ENCODE measurements around the gene ANTXR1.
"Not testable (repeated sequence)": the region's sequence is repeated elsewhere in the genome, so short reads cannot be mapped to it uniquely, and the experiment has no call there.

ANTXR1 gene

DNA sequence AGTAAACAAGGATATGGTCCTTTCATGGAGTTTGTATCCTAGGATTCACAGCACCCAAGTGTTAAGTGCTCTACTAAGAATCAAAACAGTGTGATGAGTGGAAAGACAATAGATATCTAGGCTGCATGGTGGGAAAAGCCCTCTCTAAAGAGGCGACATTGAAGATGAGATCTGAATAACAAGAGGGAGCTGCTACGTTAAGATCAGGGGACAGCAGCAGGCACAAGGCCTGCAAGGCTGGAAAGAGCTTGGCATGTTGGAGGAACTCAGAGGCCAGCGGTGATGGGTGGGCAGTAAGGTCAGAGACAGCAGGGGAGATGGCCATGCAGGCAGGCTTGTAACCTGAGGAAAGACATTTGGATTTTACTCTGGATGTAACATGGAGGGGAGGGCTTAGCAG is 196.5 kb downstream of the ANTXR1 start:
- no peak for DNase-seq (ENCODE audit: low read depth in 3 of 3)

DNA sequence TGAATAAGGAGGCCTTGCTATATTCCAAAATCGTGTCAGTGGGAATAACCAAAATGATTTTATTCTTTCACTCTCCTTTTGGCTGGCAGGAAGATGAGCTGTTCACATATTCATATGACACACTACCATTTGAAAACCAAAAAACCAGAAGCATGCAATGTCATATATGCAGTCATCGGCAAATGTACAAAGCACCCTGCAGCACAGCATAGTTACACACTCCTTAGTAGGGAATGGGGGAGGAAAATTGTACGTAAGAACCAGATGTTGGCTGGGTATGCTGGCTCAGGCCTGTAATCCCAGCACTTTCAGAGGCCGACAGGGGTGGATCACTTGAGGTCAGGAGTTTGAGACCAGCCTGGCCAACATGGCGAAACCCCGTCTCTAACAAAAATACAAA is 197.4 kb downstream of the ANTXR1 start:
- DNase-seq (ENCODE audit: low read depth in 3 of 3), result no peak

DNA sequence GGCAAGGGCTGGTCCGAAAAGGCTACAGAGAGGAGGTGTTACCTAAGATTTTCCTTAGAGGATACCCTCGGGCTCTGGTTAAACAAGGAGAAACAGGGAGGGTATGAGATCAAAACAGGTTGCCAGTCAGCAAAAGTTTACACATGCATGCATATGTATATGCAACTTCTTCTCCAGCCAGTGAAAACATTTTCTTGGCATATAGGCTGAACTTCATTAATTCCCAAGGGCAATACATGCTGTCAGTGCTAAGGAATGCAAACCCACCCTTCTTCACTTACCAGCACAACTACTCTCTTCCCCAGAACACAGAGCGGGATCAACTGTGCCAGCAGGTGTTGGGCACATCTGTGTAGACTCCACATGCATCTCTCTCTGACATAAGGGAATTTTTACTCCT is 198.1 kb downstream of the ANTXR1 start:
- no peak for DNase-seq (ENCODE audit: low read depth in 3 of 3)

DNA sequence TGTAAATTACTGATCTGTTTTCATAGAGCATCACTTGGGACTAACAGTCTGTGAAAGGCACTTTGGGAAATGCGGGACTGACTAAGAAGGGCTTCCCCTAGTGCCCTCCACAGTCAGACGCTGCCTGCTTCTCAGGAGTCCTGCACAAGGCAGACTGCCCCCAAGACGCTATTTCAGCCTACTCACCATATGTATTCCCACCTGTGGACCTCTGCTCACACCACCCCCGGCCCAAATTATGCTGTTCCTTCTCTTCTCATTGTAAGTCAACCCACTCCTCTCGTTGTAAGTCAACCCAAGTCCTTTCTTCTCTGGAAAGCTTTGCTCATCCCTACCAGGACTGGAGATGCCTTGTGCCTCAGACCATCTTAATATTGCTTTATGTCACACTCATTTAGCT is 198.7 kb downstream of the ANTXR1 start:
- no peak for DNase-seq (ENCODE audit: low read depth in 3 of 3)

DNA sequence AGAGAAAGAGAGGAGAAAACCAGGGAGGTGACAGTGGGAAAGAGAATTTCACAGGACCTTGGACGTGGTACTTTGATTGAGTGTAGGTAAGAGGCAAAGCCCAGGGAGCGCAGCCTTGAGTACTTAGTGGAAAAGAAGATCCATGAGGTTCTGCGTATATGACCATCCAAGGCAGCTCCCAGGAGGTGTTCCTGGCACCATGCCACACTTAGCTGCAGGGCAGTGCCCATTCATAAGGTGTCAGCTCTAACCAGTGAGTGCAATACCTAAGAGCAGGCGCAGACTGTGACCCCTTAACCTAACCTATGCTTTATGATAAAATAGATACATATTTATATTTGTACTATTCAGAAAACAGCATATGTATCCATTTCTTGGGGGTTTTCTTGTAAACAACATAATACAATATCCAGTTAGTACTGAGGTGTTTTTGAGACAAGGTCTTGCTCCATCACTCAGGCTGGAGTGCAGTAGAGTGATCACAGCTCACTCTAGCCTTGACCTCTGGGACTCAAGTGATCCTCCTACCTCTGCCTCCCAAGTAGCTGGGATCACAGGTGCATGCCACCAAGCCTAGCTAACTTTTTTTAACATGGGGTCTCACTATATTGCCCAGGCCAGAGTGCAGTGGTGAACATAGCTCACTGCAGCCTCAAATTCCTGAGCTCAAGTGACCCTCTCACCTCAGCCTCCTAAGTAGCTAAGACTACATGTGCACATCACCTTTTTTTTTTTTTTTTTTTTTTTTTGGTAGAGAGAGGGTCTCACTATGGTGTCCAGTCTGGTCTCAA is 199.5 kb downstream of the ANTXR1 start:
- no peak for DNase-seq (ENCODE audit: low read depth in 3 of 3)

DNA sequence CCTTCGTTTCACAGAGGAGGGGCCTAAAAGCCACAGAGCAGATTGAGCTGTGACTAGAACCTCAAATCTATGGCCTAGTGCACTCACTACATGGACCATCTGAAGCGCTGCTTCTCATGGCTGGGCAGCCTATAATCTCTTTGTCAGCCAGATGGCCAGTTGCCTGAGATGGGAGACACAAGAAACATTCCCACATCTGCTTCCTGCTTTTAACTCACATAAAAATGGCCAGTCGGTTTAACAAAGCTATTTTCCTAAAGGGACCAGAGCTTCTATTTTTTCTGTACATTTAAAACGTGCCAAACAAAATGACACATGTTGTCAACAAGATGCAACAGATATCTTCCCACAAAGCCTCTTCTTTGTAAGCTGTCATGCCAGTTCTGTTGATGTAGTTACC is 200.2 kb downstream of the ANTXR1 start:
- DNase-seq (ENCODE audit: low read depth in 3 of 3), result no peak

DNA sequence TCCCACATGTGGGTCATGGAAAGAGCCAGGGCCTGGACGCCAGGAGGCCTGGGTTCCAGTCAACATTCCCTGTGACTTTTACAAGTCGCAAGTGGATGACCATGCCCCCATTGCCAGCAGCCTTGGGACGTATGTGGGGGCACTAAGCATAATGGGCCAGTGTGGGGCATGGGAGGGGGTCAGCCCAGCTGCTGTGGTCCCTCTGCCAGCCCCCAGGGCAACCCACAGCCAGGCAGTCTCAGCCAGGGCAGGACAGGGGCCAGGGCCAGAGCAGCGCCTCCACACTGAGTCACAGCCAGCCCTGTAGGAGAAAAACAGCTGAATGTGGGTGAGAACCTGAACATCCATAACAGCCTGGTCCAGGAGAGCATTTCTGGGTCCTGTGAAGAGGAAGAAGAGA is 200.8 kb downstream of the ANTXR1 start:
- DNase-seq (ENCODE audit: low read depth in 3 of 3), result no peak

DNA sequence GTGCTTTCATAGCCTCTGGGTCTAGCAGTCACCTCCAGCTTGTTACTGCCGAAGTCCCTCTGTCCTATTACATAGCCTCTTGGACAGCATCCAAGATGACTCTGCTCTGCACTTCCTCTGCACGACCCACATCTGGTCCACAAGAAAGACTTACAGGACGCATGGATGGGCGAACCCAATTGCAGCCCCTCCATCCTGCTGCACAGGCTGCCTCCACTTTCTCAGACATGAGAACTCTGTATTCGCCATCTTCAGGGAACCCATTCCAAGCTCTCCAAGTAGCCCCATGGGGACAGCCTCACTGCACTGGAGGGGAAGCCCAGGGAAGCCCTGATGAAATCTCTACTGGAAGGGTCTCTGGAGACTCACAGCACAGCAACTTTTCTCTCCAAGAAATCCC is 201.9 kb downstream of the ANTXR1 start:
- DNase-seq (ENCODE audit: low read depth in 3 of 3), result no peak

DNA sequence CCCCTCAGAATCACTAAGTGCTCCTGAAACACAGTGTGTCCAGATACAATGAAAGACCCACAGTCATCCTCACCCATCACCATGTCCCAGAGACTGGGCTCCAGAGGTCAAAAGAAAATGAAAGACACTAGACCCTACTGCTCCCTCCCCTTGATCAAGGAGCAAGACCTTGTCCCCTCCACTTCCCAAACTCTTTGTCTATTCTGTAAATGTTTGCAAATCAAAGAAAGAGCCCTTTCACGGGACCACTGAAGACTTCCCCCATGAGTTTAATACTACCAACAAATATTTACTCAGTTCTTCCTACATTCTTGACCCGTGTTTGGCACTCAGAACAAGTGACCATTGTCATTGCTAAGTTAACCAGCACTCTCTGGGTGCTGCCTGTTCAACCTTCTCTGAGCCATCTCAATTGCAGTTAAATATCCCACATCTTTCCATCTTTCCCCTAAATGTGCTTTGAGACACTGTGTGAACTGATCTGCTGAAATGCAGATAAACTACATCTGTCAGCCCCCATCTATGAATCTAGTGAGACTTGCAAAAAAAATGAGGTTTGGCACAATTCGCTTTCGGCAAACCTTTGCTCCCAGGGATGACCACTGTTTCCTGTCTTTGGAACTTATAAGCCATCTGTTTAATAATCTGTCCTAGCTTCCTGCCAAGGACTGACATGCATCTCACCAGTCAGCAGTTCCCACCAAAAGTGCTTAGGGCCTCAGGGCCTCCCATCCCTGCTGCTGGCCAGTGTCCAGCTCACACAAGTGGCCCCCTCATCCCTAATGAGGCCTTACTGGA is 203.8 kb downstream of the ANTXR1 start:
- DNase-seq (ENCODE audit: low read depth in 3 of 3), result no peak

DNA sequence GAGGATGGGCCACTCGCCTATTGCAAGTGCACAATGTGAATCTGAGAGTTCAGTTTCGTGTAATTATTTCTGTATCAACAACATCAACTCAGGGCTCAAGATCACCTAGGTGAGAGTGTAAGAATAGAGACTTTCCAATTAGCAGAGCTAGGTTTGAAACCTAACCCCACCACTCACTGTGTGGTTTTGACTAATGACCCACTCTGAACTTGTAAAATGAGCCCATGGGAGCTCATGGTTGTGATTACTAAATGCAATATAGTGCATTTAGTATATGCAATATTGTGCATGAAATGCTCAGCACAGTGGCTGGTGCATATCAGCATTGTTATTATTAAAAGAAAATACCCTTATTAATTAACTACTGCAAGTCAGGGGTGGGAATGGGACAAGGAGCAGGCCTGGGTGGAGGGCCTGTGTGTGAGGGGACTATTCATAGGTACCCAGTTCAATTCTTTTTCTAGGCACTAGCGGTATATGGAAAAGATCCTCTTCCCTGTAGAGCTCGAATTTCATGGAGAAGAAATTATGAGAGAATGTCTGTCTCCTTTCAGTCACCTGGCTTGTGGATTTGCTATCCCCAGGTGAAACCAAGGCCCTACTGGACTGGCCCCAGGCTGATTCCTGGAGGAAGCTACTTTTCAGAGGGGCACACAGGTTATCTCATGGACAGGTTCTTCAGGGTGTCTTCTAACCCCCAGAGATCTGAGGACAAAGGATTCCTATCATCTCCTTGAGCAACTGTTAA is 204.5 kb downstream of the ANTXR1 start:
- DNase-seq (ENCODE audit: low read depth in 3 of 3), result no peak

DNA sequence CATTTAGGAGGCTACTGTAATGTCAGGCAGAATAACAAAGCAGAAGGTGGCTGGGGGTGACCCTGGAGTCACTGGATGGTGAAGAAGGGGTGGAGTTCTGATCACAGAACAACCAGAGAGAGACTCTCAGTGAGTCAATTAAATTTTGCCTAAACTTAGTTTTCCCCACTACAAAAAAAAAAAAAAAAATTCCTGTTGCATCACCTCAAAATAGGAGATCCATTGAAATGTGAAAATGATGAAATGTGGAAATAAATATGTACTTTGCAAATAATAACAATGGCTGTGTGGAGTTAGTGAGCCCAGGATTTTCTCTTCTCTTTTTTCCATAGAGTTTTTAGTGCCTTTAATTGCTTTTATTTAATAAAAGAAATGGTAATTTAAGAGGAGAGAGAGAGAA is 208.5 kb downstream of the ANTXR1 start:
- DNase-seq (ENCODE audit: low read depth in 3 of 3), result no peak

DNA sequence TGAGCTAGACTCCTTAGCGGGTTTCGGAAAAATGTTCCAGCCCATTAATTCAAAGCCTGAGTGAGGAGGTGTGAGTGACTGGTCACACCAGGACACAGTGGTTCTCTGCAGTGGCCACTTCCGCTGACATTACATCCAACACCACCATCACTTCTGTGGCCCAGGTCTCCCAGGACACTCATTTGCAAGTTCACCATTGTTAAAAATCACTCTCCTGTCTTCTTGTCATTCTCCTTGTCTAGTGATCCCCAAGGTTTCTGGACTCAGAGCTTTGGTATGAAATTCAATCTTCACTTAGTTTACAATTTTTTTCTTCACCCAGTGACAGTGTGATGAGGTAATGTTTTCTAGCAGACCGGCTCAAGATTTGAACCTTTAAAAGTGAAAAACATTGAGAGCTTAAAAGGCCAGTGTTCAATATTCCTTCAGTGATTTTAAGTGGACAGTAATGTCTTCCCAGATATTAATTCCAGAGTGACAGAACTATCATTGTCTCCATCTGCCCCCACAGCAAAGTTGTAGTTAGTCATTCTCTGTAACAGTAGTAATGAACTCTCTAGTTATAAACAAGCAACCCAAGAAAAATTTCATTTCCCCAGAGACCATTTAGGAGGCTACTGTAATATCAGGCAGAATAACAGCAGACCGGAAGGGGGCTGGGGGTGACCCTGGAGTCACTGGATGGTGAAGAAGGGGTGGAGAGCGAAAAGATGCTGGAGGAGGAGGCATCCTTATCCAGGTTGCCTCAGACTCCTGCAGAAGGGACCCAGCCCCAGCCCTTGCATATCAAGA is 209.2 kb downstream of the ANTXR1 start:
- no peak for DNase-seq (ENCODE audit: low read depth in 3 of 3)

DNA sequence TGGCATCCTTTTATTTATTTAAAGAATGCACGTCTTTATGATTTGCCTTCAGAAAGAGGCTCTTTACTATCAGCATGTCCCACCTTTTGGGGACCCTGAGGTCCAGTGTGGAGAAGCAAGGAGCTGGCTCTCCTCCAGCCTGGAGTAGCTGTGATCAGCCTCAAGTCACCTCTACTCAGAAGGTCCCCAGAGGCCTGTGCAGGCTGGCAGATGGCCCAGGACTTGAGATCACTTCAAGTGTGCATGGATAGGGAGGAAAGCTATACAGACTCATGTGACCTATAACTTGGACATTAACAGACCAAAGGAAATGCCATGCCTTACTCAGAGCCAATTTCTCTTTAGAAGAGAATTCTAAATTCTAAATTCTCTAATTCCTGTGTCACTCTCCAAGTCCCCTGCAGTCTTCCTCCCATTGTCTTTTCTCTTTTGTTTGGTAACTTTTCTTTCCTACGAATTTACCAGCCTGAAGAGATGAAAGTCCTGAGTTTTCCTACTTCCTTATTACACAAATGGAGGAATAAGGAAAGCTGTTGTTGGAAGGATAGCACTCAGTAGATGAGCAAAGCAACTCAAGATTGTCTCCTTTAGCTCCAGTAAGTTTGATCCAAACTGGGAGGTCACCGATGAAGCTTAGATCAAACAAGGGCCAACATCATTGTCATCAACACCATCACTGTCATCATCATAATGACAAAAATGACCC is 210.1 kb downstream of the ANTXR1 start:
- no peak for DNase-seq (ENCODE audit: low read depth in 3 of 3)

DNA sequence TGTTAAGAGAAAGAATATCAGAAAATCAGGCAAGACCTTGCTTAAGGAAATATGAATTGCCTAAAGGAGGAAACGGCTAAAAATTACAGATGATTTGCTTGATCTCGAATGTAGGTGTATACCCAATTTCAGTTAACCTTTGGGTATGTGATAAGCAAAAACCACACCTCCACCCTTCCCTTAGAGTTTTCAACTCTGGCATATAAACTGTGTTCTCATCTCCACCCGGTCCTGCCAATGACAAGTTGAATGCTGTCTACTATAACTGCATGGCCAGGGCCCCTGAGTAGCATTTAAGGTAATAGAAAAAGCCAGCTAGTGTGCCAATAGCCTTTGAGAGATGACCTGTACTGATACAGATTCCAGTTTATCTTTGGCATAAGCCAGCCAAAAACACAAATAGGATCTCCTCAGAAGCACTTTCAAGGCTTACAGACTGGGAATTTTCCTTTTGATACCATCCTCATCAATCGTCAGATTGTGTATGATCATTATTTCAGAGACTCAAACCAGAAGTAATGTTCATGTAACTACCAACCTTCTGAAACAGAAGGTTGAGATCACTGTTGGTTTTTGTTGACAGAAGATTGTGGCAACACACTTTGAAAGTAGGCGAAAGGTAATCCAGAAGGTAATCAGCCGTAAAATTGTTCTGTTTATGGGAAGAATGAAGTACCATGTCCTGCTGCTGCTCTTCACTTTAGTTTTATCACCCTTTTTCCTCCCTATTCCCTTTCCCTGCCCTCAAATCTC is 211.0 kb downstream of the ANTXR1 start:
- no peak for DNase-seq (ENCODE audit: low read depth in 3 of 3)

DNA sequence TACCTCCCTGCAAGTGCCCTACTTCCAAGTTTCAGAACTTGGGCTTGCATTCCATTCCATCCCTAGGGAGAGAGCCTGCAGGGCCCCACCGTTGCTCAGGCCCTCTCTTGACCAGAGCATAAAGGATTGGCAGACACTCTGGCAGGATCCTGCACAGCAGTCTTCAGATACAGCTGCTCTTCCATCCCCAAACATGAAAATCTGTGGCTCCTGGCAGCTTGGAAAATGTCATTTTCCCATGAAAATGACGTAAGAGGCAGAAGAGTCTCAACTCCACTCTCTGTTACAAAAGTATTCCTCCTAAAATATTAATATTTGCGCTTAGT is 211.5 kb downstream of the ANTXR1 start:
- no peak for DNase-seq (ENCODE audit: low read depth in 3 of 3)

DNA sequence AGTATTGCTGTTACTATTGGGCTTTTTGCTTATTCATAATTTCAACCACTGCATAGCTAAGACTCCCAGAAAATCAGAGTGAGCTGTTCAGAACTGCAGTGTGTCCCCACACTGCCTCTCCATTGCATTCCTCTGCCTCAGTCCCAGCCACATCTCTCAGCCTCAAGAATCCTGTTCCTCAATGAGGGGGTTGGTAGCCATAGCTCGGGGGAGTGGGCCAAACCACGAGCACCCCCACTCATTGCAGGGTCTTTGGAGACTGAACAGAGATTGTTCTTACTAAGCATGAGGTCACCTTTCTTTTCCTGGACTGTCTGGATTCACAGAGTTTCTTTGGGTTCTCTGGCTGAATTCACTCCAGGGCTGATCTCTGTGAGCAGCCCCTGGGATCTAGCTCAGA is 213.0 kb downstream of the ANTXR1 start:
- DNase-seq (ENCODE audit: low read depth in 3 of 3), result no peak

DNA sequence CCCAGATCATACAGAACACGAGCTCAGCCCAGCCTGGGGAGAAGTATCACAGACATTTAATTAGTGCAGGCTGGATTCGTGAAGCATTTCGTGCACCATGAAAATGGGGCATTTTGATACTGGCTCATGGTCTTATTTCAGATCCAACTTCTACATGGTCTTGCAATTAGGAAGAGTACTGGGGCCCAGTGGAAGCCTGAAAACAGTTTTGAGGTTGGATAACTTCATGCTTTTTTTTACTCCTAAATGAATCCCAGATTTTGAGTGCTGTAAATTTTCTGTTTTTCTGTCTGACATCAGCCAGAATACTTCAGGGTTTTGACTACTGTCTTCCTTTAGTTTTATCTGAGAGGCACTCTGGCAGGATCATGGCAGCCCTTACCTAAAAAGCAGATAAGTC is 213.9 kb downstream of the ANTXR1 start:
- DNase-seq (ENCODE audit: low read depth in 3 of 3), result no peak

DNA sequence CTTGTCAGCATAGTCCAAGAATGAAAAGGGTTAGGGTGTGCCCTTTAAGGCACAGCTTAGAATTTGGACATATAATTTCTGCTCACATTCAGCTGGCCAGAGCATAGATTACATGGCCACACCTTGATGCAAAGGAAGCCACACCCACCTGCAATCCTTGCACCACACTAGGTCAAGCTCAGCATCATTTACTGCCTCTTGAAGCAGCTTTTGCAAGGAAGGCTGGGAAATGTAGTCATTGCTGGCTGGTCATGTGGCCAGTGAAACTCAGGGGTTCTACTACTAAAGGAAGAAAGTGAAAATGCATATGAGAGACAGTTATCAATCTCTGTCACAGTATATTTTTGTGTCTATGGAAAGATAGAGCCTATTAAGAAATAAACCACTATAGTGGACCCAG is 214.7 kb downstream of the ANTXR1 start:
- DNase-seq (ENCODE audit: low read depth in 3 of 3), result no peak

DNA sequence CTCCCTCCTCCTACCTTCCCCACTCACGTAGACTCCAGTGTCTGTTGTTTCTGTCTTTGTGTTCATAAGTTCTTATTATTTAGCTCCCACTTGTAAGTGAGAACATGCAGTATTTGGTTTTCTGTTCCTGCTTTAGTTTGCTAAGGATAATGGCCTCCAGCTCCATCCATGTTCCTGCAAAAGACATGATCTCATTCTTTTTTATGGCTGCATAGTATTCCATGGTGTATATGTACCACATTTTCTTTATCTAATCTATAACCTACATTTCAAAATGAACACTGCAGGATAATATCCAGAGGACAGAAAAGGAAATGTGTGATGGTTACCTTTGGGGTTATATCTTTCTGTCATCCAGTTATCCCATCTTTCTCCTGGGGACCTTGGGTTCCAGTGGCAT is 218.0 kb downstream of the ANTXR1 start:
- not testable (repeated sequence) for DNase-seq (ENCODE audit: low read depth in 3 of 3)

DNA sequence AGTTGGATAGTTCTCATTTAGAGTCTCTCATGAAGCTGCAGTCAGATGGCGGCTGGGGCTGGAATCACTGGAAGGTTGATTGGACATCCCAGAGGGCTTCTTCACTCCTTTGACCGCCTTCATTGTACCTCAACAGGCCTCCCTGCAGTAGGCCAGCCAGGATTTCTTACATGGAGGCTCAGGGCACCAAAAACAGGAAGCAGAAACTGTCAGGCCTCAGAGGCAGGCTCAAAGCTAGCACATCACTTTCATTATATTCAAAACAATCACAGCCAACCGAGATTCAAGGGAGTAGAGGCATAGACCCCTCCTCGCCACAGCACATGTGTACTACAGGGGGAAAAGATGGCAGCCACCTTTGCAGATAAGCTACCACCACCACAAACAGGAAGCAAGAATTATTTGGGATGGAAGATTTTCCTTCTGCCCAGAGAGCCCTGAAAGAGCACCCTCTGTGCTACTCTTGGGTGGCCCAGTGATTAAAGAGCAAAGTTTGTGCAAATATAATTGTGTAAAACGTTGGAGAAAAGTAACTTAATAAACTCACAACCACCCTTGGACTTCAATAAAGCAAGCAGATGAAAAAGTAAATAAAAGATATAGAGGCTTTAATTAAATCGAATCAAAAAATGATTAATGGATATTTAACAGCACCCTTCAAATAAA is 218.8 kb downstream of the ANTXR1 start:
- no peak for DNase-seq (ENCODE audit: low read depth in 3 of 3)
